SKM-1 (cell line): ENCODE results near the gene ZNF500.
A peak's percentile ranks its signal among the peaks of the same experiment; 100 is the strongest.

Source experiments
- DNase-seq: peaks from one replicate; lab custom pipeline; 2025; ENCODE audit not compliant: unreplicated experiment; lab: John Stamatoyannopoulos, UW

The ZNF500 gene

DNA sequence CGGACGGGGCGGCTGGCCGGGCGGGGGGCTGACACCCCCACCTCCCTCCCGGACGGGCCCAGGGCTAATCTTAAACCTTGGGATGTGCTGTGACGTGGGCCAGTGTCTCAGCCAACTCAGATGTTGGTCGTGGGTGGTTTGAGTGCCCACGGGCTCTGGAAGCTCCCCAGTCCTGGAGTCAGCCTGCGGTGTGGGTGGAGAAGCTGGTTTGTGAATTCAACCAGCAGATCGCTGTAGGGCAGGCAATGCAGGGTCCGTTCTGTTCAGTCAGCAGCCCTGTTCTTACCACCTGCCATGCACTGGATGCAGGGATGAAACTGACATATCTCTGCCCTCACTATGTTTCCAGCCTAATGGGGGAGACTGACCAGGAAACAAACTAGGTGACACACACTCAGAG is 8.0 kb upstream of the ZNF500 start:
- DNase-seq, result no peak

DNA sequence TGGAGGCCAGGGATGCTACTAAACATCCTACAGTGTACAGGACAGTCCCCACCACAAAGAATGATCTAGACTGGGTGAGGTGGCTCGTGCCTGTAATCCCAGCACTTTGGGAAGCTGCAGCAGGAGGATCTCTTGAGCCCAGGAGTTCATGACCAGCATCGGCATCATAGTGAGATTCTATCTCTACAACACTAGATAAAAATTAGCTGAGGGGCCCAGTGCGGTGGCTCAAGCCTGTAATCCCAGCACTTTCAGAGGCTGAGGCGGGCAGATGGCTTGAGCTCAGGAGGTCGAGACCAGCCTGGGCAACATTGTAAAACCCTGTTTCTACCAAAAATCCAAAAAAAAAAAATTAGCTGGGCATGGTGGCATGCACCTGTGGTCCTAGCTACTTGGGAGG is 5.4 kb upstream of the ZNF500 start:
- DNase-seq, result no peak

DNA sequence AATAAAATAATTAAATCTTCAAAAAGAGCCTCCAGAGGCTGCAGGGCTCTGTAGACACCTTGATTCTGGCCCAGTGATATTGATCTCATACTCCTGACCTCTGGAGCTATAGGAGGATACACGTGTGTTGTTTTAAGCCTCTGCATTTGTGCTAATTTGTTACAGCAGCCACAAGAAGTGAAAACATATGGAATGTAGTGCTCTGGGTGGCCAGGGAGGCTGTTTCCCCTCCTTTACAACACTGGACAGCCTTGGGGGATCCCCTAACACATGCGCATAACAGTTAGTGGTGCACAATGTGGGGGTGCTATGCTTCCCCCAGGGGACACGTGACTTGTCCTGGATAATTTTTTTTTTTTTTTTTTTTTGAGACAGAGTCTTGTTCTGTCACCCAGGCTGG is 4.7 kb upstream of the ZNF500 start:
- no peak for DNase-seq

DNA sequence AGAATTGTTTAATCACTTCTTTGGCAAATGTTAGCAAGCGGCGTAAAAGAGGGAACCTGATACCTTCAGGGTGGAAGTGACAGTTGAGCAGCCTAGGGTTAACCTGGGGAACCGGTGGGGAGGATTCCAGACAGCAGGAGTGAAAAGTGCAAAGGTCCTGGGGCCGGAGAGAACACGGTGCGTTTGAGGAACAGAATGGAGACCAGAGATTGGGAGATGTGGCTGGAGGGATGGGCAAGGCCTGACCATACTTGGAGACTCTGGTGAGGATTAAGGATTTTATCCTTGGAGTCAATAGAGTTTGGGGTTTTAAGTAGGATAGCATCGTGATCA is 2.3 kb upstream of the ZNF500 start:
- no peak for DNase-seq

DNA sequence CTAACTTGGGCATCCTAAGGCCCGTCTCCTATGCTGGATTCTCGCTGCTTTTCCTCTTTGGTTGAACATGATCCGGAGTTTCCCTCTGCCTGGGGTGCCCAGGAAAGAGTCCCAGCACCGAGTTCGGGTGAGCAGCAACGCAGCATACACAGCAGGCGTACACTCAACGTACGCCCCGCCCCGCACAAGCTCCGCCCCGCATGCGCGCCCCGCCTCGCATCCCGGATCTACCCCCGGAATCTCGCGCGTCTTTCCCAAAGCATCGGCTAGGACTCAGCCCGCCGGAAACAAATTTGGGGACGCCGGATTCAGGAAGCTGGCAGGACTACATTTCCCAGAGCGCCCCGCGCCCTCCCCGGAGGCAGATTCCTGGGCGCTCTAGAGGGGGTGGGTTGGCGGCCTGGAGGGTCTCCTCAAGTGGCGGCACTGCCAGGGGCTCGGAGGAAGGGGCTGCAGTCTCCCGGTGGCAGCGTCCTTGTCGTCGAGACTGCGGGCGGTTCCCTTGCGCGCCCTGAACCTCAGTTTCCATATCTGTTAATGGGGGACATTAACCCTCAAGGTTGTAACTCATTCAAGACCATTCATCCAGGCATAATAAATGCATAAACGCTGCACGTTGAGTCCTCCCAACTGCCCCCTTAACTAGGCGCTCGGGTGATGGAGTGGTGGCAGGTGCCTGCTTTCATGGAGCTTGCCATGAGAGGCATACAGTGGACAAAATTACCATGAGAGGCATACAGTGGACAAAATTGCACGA is 1.8 kb upstream of the ZNF500 start:
- DNase-seq, result peak; percentile 69

DNA sequence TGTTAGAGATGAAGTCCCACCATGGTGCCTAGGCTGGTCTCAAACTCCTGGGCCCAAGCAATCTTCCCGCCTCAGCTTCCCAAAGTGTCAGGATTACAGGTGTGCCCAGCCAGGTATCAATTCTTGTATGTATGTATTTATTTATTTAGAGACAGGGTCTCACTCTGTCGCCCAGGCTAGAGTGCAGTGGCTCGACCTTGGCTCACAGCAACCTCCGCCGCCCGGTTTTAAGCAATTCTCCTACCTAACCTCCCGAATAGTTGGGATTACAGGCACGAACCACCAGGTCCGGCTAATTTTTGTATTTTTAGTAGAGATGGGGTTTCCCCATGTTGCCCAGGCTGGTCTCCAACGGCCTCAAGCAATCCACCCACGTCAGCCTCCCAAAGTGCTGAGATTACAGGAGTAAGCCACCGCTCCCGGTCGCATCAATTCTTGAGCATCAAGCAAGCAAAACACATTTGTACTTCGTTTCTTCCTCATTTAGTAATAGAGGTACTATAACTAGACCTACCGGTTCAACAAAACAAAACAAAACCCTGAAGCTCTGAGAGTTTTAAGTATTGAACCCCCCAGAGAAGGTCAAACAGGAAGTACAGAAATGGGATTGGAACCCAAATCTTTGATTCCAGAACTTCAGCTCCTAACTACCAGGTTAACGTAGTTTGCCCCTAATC is 1.0 kb upstream of the ZNF500 start:
- DNase-seq, result no peak

DNA sequence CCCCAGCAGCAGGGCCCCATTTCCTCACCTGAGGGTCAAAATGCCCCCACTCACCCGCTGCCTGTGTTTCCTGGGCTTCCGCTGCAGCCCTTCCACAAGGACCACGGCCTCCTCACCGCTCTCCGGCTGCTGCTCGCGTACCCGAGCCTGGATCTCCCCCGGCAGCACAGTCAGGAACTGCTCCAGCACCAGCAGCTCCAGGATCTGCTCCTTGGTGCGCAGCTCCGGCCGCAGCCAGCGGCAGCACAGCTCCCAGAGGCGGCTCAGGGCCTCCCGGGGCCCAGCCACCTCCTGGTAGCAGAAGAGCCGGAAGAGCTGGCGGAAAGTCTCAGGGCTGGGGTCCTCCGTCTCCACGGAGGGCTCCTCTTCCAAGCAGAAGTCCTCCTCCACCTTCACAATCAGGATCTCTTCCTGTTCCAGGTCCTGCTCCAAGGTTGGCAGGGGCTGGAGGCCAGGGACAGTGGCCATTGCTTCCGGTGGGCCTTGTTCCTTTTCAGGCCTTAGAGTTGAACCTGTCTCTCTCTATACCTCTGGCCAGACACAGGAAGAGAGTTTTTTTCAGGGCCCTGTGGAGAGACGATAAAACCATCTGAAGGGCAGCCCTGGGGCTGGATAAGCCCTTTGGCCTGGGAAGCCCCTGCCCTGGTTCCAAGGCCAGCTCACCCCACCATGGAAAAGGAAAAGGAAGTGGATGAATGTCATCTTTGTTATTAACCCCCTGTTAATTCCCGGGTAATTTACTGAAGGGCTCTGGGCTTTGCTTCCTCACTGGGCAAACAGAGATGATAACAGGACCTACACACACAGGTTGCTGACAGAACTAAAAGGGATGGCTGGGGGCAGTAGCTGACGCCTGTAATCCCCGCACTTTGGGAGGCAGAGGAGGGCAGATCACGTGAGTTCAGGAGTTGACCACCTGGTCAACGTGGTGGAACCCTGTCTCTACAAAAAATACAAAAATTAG is 1.2 kb downstream of the ZNF500 start:
- DNase-seq, result no peak

DNA sequence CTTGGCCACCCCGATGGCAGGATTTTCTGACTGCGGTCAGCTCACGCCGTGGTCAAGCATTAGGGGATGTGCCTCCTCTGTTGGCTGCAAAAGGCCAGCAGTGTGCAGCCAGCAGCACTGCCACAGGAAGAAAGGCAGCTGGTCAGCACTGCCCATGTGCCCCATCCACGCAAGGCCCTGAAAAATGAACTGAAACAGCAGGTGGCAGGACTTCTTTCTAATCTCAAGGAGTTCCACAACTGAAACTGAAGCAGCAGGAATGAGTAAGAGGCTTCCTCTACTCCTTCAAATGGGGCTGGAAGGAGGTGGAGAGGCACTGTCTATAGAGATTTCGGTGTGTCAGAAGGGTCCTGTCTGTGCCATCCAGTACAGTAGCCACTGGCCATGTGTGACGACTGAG is 3.2 kb downstream of the ZNF500 start:
- no peak for DNase-seq

DNA sequence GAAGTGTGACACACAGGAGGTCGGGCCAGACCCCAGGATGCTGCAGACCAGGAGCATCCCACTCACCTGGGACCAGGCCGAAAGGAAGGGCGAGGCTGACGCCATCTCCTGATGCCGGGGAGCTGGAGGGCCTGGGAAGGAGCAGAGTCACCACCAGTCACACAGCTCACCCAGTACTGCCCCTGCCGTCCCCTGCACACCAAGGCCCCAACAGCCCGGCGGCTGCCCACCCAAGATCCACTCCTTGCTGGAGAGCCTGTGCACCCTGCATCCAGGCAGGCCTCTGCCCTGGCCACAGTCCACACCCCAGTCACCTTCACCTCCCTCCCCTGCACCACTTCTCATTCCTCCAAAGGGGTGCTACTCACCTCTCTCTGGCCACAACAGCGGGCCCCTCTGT is 4.8 kb downstream of the ZNF500 start:
- DNase-seq, result no peak

DNA sequence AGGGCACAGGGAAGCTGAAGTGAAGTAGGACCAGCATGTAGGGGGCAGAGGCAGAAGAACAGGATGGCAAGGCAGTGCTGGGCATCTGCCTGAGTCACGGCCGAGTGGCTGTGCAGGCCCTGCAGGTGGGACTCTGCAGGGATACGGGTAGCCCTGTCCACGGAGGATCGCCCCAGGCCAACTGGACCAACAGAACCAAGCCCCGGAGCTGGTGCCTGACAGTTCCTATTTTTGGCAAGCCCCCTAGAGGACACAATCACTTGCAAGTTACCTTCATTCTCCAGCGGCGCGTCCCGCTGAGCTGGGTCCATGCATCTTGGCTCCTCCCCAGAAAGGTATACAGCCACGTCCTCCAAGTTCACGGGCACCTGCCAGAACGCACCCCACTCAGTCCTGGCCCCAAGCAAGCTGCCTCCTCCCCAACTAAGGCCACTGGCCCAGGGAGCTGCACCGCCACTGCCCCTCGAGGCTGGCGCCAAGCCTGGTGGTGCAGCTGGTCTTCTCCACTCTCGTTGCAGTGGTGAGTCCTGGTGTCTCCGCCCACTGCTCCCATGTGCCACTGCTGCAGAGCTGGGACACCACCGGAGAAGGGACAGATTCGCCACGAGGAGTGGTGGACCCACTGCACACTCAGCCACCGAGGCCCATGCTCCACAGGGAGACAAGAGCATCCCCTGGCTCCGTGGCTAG is 6.6 kb downstream of the ZNF500 start:
- DNase-seq, result no peak

DNA sequence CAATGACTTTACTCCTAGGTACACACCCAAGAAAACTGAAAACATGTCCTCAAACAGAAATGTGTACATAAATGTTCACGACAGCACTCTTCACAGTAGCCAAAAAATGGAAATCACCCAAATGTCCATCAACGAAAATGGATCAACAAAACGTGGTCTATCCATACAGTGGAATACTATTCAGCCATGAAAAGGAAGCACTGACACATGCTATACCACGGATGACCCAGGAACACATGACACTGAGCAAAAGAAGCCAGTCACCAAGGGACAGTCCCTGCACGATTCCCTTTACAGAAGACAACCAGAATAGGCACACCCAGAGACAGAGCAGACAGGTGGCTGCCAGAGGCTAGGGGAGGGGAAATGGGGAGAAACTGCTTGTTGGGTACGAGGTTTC is 11.3 kb downstream of the ZNF500 start:
- DNase-seq, result no peak

DNA sequence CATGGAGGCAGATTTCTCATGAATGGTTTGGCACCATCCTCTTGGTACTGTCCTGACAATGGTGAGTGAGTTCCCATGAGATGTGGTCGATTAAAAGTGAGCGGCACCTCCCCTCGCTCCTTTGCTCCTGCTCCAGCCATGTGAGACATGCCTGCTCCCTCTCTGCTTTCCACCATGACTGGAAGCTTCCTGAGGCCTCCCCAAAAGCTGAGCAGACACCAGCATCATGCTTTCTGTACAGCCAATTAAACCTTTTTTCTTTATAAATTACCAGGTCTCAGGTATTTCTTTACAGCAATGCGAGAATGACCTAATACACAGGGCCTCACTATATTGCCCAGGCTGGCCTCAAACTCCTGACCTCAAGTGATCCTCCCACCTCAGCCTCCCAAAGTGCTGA is 12.1 kb downstream of the ZNF500 start:
- no peak for DNase-seq

DNA sequence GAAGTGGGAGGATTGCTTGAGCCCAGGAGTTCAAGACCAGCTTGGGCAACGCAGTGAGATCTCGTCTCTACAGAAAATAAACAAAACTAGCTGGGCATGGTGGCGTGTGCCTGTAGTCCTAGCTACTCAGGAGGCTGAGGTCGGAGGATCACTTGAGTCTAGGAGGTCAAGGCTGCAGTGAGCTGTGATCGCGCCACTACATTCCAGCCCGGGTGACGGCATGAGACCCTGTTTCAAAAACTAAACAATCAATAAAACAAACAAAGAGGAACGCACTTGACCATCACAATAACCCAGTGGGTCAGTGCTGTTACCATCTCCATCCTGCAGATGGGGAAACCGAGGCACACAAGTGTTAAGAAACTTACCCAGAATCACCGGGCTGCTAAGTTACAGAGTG is 13.7 kb downstream of the ZNF500 start:
- DNase-seq, result no peak

DNA sequence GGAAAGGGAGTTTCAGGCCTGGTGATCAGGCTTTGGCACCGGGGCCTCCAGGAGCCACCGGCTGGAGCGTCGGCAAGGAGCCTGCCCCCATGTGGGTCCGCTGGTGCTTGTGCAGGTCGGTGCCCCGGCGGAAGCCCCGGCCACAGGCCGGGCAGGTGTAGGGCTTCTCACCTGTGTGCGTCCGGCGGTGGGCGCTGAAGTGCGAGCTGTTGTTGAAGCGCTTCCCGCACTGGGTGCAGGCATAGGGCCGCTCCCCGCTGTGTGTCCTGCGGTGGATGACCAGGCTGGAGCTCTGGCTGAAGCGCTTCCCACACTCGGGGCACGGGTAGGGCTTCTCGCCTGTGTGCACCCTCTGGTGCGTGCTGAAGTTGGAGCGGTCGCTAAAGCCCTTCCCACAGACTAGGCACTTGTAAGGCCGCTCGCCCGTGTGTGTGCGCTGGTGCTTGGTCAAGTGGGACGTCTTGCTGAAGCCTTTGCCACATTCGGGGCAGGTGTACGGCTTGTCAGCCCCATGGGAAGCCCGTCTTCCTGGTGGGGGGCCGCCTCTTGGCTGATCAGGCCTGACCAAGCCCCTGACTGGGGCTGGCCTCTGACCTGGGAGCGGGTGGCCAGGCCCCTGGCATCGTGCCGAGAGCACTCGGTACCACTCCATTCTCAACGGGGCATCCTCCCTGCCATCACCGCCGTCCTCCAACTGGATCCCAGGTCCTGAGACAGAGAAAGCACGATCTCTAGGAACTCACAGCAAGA is 14.4 kb downstream of the ZNF500 start:
- no peak for DNase-seq

DNA sequence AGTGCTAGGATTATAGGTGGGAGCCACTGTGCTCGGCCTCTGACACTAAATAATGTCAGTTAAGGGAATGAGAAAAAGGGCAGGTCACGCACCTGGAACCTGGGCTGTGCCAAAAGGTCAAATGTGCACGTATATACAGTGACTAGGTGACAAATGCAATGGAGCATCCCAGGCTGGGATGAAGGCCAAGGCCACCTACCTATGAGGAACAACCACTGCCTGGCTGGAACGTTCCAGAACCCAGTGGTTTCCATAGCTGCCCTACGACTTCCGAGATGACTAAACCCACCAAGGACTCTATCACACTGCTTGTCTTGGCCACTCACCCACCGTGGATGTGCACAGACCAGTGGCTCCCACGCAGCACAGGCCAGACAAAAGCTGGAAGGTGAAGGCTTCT is 16.1 kb downstream of the ZNF500 start:
- DNase-seq, result no peak

DNA sequence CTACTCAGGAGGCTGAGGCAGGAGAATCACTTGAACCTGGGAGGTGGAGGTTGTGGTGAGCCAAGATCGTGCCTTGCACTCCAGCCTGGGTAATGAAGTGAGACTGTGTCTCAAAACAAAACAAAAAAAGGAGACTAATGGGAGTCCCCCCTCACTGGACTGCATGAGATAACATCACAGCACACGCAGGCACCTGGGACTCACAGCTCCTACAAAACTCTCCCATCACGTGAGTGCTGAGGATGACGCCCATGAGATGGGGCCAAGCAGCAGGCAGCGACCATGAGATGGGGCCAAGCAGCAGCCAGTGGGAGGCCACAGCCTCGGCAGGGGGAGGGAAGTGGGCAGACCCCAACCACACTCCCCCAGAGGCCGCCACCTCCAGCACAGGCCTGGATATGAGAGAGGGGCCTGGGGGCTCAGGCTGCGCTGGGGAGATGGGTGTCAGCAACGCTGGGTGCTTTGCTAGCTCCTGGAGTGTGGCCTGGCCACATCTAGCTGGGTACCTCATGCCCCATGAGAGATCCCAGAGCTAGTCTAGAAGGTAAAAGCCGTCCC is 17.2 kb downstream of the ZNF500 start:
- DNase-seq, result no peak

DNA sequence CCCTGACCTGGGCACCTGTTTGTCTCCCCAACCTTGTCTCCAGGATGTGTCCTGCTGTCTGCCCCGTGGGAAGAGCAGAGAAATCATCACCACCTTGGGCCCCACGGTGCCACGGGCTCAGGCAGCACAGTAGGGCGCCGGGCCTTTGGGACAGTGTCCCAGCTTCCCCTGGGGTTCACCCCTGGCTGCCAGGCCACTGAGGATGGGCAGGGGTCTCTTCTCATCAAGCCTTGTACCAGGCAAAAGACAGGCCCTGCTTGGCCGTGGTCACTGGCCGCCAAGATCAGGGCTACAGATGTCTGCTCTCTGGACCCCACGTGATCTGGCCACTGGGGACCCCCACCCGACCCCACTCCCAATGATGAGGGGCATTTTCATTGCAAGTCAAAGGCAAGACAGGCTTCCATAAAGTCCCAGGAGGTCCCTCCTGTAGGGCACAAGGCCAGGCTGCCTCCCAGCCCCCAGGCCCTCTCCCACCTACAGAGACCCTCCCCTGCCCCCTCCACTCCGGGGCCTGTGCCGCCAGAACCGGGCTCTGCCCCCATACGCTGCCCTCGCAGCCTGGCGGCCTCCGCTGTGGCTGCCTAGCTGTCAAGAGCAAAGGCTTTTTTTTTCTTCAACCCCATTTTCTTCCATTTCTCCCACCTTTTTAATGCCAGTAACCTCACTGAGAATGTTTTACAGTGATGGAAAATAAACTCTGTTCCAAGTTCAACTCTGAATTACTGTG is 18.1 kb downstream of the ZNF500 start:
- DNase-seq, result no peak

DNA sequence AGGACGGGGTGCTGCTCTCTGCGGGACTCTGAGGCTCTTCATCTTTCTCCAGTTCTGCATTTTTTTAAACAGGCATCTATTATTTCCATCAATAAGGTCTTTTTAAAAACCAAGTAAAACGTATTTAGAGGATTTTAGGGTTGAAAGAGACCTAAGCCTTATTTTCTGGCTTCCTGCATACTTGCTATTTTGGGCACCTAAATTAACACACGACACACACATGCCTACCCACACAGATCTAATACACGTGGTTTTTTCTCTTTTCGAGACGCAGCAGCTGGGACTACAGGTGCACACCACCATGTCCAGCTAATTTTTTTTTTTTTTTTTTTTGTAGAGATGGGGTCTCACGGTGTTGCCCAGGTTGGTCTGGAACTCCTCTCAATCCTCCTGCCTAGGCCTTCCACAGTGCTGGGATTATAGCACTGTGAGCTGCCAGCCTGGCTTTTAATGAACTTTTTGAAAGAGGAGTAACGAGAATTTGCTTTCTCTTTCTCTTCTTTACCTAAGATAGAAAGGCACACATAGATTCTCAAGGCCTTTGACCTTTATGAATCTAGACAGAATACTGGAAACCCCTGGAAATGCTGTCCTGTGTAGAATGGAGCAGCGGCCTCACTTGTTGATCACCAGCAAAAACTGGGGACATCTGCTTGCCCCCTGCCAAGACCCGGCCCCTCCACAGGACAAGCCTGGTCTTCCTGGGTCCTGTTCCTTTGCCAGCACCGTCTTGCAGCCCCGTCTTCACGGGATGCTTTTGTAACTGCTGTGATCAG is 18.9 kb downstream of the ZNF500 start:
- no peak for DNase-seq
